GM21786 (cell line): ENCODE results near the gene FOSL1.

Source experiments
- ATAC-seq: cut with Tn5 transposase; IDR thresholded peaks from one replicate; pipeline ENCODE4 v1.9.1; 2021; ENCODE audit not compliant: unreplicated experiment

Gene FOSL1

GRCh38 chr11:65883058-65883761, 17.0 kb downstream of the FOSL1 start:
- ATAC-seq: no peak

- ATAC-seq: no peak
Observed at GRCh38 chr11:65882120-65883057, 17.8 kb downstream of the FOSL1 start.

- ATAC-seq: no peak
Observed at GRCh38 chr11:65880844-65881421, 19.3 kb downstream of the FOSL1 start.

GRCh38 chr11:65880027-65880426, 20.2 kb downstream of the FOSL1 start:
- ATAC-seq: no peak

- ATAC-seq: no peak
Observed at GRCh38 chr11:65879617-65880016, 20.6 kb downstream of the FOSL1 start, which contains the start of gene CTSW. Gene CTSW, plus strand, starts transcription at chr11:65879837. Its CDS starts 18 bp downstream, at chr11:65879855.

GRCh38 chr11:65873318-65874156, 26.7 kb downstream of the FOSL1 start:
- peak; percentile 83 for ATAC-seq

- no peak for ATAC-seq
Observed at GRCh38 chr11:65872586-65873317, 27.4 kb downstream of the FOSL1 start, which contains the start of gene EFEMP2. Gene EFEMP2, minus strand, starts transcription at chr11:65872800. Its CDS starts 446 bp downstream, at chr11:65872354.

GRCh38 chr11:65871811-65872548, 28.2 kb downstream of the FOSL1 start:
- ATAC-seq: no peak

- no peak for ATAC-seq
Observed at GRCh38 chr11:65870706-65871681, 29.2 kb downstream of the FOSL1 start.

- ATAC-seq: no peak
Observed at GRCh38 chr11:65870307-65870658, 29.9 kb downstream of the FOSL1 start.

GRCh38 chr11:65869643-65870306, 30.4 kb downstream of the FOSL1 start:
- no peak for ATAC-seq

GRCh38 chr11:65868907-65869306, 31.3 kb downstream of the FOSL1 start:
- ATAC-seq: no peak

- no peak for ATAC-seq
Observed at GRCh38 chr11:65868076-65868667, 32.0 kb downstream of the FOSL1 start.

GRCh38 chr11:65867284-65868071, 32.7 kb downstream of the FOSL1 start:
- no peak for ATAC-seq

- ATAC-seq: no peak
Observed at GRCh38 chr11:65866509-65867283, 33.5 kb downstream of the FOSL1 start.
